ENCODE data around the gene UGGT2.
"Not testable (repeated sequence)": the region's sequence is repeated elsewhere in the genome, so short reads cannot be mapped to it uniquely, and the experiment has no call there.

The UGGT2 gene

GRCh38 chr13:96053003-96053703 is at the start of gene UGGT2:
Gene UGGT2, minus strand, starts transcription at chr13:96053401. Its CDS starts 89 bp downstream, at chr13:96053312.
- DNase-seq (ENCODE audit: low read depth in 2 of 2) = no peak

- no peak for DNase-seq (ENCODE audit: low read depth in 2 of 2)
These were observed 47.4 kb upstream of the UGGT2 start for GRCh38 chr13:96100457-96101220.

DNA sequence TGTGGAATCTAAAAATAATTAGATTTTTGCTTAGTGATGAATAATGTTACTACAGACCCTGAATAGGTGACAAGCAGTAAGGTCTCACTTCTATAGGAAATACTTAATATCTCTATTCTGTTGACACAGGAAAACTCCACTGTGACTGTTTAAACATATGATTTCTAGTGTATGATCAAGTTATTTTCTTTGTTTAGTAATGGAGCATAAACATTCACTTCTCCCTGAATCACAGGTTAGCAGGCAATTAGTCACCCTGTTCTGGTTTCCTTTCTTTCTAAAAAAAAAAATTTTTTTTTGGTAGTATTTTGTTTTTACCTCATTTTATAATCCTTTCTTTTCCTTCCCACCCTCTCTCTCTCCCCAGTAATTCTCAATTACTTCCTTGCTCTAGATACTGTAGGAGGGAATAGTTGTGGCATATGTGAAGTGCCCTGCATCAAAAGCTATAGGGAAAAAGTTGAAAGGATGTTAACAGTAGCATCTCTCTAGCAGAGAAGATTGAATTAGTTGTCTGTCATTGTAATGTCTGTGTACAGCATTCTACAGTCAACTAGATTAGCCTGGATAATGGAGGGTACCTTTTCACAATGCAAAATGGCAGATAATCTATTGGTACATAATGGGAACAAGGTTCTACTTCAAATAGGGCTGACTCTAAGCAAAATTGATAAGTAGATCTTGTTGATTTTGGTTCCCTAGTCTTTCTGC is 40.2 kb upstream of the UGGT2 start:
- DNase-seq (ENCODE audit: low read depth in 2 of 2) = no peak

GRCh38 chr13:96091164-96092117 is 38.2 kb upstream of the UGGT2 start:
- DNase-seq (ENCODE audit: low read depth in 2 of 2) = no peak

DNA sequence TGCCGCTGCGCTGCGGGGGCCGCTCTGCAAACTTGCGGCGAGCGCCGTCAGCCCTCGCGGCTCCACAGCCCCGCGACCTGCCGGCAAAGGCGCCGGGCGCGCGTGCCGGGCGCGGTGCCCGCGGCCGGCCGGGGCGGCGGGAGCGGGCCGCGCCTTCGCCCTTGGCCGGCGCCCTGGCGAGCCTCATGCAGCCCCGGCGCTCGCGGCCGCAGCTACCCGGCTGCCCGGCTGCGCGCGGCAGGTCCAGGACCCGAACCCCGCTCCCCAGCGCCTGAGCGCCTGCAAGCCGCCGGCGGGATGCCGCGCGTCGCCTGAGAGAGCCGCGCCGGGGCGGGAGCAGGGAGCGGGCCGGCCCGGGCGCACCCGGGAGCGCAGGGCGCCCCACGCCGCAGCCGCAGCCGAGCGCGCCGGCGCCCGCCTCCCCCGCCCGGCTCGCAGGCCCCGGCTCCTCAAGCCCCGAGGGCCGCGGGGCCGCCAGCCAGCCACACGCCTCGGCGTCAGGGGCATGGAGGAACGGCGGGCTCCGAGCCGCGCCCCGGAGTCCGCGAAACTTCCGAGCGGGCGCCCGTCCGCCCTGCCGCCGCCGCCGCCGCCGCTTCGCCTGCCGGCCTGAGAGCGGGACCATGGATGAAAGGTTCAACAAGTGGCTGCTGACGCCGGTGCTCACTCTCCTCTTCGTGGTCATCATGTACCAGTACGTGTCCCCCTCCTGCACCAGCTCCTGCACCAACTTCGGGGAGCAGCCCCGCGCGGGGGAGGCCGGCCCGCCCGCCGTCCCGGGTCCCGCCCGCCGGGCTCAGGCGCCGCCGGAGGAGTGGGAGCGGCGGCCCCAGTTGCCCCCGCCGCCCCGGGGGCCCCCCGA is 37.3 kb upstream of the UGGT2 start:
- DNase-seq (ENCODE audit: low read depth in 2 of 2) = no peak

GRCh38 chr13:96089749-96090239 is 36.6 kb upstream of the UGGT2 start, which contains the start of gene HS6ST3:
Gene HS6ST3, plus strand, starts transcription at chr13:96090107.
- DNase-seq (ENCODE audit: low read depth in 2 of 2) = no peak

- no peak for DNase-seq (ENCODE audit: low read depth in 2 of 2)
These were observed 35.9 kb upstream of the UGGT2 start for GRCh38 chr13:96089139-96089538.

GRCh38 chr13:96086736-96087135 is 33.5 kb upstream of the UGGT2 start:
- no peak for DNase-seq (ENCODE audit: low read depth in 2 of 2)

GRCh38 chr13:96082640-96083039 is 29.4 kb upstream of the UGGT2 start:
- no peak for DNase-seq (ENCODE audit: low read depth in 2 of 2)

GRCh38 chr13:96081888-96082287 is 28.7 kb upstream of the UGGT2 start:
- no peak for DNase-seq (ENCODE audit: low read depth in 2 of 2)

DNA sequence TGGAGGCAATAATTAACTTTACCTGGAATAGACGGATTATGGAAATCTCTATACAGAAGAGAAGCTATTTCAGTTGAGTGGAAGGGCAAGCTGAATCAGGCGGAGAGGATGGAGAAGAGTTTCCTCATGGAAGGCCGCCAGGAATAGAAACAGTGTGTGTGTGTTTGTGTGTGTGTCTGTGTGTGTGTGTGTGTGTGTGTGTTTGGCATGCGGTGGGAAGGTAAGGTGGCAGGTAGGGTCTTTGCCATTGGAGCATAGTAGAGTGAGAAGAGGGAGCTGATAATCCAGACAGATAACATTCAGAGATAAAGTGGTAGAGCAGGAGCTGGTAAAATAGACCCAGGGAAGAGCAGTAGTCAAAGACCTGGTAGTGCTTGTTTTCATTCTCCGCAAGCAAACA is 27.5 kb upstream of the UGGT2 start:
- DNase-seq (ENCODE audit: low read depth in 2 of 2) = no peak

DNA sequence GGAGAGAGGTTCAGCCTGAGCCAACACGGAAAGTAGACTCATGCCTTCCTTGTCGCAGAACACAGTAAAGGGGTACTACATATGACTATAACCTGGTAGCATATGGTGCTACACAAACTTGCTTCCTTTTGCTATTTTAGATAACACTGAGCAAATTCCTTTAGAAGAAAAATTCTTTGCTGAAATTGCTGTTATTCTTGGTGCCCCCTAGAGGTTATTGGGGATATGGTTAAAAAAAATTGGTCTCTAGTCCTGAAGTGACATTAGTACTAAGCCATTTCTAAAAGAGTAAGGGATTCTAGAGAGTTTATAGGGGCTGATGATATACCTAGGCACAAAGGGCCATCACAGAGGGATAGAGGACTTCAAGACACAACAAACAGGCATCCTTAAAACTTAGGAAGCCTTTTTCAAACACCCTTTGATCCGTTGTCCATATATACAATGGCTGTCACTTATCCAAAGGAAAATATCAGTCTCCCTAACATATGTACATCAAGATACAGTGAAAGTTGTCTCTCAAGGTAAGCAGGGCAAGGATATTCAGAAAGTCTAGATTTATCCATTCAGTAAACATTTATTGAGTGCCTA is 22.8 kb upstream of the UGGT2 start:
- no peak for DNase-seq (ENCODE audit: low read depth in 2 of 2)

DNA sequence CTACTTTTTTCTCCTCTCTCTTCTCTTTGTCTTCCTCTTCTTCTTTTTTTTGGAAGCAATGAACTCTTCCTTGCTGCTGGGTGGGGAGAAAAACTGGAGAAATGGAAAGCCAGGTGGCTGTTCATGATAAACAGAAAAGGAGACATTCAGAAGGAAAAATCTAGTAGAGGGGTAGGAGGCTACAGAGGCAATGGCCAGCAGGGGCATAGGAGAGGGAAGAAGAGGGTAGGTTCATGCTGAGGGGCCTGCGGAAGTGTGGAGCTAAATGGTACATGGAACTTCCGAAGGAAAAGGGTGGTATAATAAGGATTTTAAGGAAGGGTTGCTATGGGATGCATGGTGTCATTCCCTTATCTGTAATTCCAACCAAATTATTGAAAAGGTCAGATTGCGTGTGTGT is 19.2 kb upstream of the UGGT2 start:
- DNase-seq (ENCODE audit: low read depth in 2 of 2) = no peak

GRCh38 chr13:96071504-96071903 is 18.3 kb upstream of the UGGT2 start:
- DNase-seq (ENCODE audit: low read depth in 2 of 2) = no peak

DNA sequence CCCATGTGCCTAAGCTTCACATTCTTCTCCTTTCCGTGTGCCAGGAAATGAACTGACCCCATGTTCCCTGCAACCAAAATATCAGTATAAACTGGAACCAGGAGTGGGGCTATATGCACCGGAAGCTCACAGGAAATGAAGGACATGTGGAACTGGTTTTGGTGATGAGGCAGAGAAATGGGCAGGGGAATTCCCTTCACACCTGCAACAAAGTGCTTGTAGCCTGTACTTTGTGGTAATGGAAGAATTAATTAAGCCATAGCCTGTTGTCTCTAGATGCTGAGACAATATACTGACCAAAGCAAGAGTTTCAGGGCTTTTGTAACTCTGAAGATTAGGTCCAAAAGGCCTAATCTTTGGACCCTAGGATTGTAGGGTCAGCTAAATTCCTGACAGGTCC is 15.5 kb upstream of the UGGT2 start:
- no peak for DNase-seq (ENCODE audit: low read depth in 2 of 2)

DNA sequence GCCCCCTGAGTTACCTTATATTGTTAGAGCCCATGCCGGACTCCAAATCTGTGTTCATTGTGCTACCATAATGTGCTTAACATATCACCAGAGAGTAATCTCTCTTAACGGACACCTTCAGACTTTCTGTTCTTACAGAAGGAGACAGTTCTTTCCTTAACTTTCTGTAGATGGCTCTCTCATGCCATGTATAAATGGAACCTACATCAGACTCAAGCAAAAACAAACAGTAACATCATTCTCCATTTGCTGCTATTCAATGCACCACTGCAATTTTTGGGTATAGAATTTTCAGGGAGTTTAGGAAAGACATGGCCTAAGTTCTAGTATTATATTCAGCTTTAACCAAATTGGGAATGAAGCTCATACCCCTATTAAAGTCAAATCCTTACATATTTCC is 12.6 kb upstream of the UGGT2 start:
- DNase-seq (ENCODE audit: low read depth in 2 of 2) = no peak

DNA sequence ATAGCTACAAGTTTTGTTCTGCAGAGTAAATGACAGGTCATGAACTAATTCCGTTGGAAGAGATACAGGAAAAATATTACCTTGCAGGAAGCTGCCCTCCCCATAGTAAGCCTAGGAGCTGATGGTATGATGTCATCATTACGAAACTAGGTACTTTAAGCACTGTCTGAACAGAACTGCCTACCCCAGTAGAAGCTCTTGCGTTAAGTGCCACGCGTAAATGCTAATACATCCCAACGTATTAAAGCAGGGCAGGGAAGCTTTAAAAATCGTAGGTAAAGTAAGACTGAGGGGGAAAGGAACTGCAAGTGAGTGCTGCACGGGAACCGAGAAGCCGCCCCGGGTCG is 572 bp downstream of the UGGT2 start:
- no peak for DNase-seq (ENCODE audit: low read depth in 2 of 2)

- DNase-seq (ENCODE audit: low read depth in 2 of 2) = not testable (repeated sequence)
These were observed 1.3 kb downstream of the UGGT2 start for GRCh38 chr13:96051946-96052345.

DNA sequence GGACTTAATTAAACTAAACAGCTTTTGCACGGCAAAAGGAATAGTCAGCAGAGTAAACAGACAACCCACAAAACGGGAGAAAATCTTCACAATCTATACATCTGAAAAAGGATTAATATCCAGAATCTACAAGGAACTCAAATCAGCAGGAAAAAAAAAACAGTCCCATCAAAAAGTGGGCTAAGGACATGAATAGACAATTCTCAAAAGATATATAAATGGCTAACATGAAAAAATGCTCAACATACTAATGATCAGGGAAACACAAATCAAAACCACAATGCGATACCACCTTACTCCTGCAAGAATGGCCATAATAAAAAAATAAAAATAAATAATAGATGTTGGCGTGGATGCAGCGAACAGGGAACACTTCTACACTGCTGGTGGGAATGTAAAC is 1.7 kb downstream of the UGGT2 start:
- not testable (repeated sequence) for DNase-seq (ENCODE audit: low read depth in 2 of 2)

DNA sequence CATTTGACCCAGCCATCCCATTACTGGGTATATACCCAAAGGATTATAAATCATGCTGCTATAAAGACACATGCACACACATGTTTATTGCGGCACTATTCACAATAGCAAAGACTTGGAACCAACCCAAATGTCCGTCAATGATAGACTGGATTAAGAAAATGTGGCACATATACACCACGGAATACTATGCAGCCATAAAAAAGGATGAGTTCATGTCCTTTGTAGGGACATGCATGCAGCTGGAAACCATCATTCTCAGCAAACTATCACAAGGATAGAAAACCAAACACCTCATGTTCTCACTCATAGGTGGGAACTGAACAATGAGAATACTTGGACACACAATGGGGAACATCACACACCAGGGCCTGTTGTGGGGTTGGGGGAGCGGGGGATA is 2.2 kb downstream of the UGGT2 start:
- not testable (repeated sequence) for DNase-seq (ENCODE audit: low read depth in 2 of 2)

Measured in stimulated activated CD8-positive, alpha-beta memory T cell treated with anti-CD3 and anti-CD28 coated beads, Interleukin-7, amount 100 ng/mL, for 4 hours (primary cell).